ENCODE results near the gene MAN1A2.

- TF ChIP-seq POLR2A (IDR thresholded peaks at IDR 0.05) (no peak), CTCF (IDR thresholded peaks at IDR 0.05) (no peak)
Measured at GRCh38 chr1:117436513-117436912, 69.3 kb downstream of the MAN1A2 start.
